Fibroblast of skin of abdomen (primary cell): ENCODE measurements around the gene PNMA5. TPM values are rescaled to one million over a fixed set of nuclear protein-coding genes. Genes with fewer than 3 reads are reported as not detected.
A peak's percentile ranks its signal among the peaks of the same experiment; 100 is the strongest.
"Not testable (repeated sequence)": the region's sequence is repeated elsewhere in the genome, so short reads cannot be mapped to it uniquely, and the experiment has no call there.

Experiments
- DNase-seq: peaks from one replicate; pipeline ENCODE4 v3.0.0-alpha.2; 2013
- polyA plus RNA-seq, 2 experiments: library from polyadenylated mRNA; unstranded; fragments of 120-200 nt; gene quantifications; one replicate each; pipeline ENCODE4 v1.2.1, GENCODE V29; 2013; ENCODE audit not compliant: insufficient read length in 2 of 2

The PNMA5 gene
- polyA plus RNA-seq (2013, experiment 1 of 2; ENCODE audit: insufficient read length) = not detected
- polyA plus RNA-seq (2013, experiment 2 of 2; ENCODE audit: insufficient read length) = not detected

- no peak for DNase-seq
These were observed at the start of gene PNMA5 for GRCh38 chrX:152993933-152994332. Gene PNMA5 (minus strand): TSS chrX:152994116. CDS start chrX:152991598, 2,518 bp downstream.

GRCh38 chrX:153032397-153033118 is 38.6 kb upstream of the PNMA5 start:
- peak; percentile 54 for DNase-seq

GRCh38 chrX:153030801-153031200 is 36.9 kb upstream of the PNMA5 start:
- DNase-seq = no peak

- no peak for DNase-seq
These were observed 36.0 kb upstream of the PNMA5 start for GRCh38 chrX:153029875-153030274.

- no peak for DNase-seq
These were observed 35.2 kb upstream of the PNMA5 start for GRCh38 chrX:153029162-153029561.

GRCh38 chrX:153028487-153028886 is 34.6 kb upstream of the PNMA5 start:
- not testable (repeated sequence) for DNase-seq

GRCh38 chrX:153026501-153026900 is 32.6 kb upstream of the PNMA5 start:
- DNase-seq = not testable (repeated sequence)

GRCh38 chrX:153019166-153019565 is 25.2 kb upstream of the PNMA5 start:
- DNase-seq = no peak

GRCh38 chrX:153017174-153017573 is 23.3 kb upstream of the PNMA5 start:
- not testable (repeated sequence) for DNase-seq

- DNase-seq = no peak
These were observed 10.9 kb upstream of the PNMA5 start for GRCh38 chrX:153004780-153005179.

- DNase-seq = no peak
These were observed 10.1 kb upstream of the PNMA5 start for GRCh38 chrX:153003981-153004380.

- DNase-seq = not testable (repeated sequence)
These were observed 8.3 kb upstream of the PNMA5 start for GRCh38 chrX:153002182-153002581.

GRCh38 chrX:152997337-152997736 is 3.4 kb upstream of the PNMA5 start:
- DNase-seq = no peak

GRCh38 chrX:152992115-152992514 is 1.8 kb downstream of the PNMA5 start:
- no peak for DNase-seq

GRCh38 chrX:152991123-152991522 is 2.8 kb downstream of the PNMA5 start:
- DNase-seq = no peak

- DNase-seq = peak; percentile 10
These were observed 4.6 kb downstream of the PNMA5 start for GRCh38 chrX:152989292-152989658.

GRCh38 chrX:152988536-152989291 is 5.2 kb downstream of the PNMA5 start:
- no peak for DNase-seq

- DNase-seq = no peak
These were observed 6.1 kb downstream of the PNMA5 start for GRCh38 chrX:152987801-152988200.

GRCh38 chrX:152987156-152987555 is 6.8 kb downstream of the PNMA5 start:
- DNase-seq = not testable (repeated sequence)

- not testable (repeated sequence) for DNase-seq
These were observed 8.5 kb downstream of the PNMA5 start for GRCh38 chrX:152985383-152985782.

- no peak for DNase-seq
These were observed 25.7 kb downstream of the PNMA5 start for GRCh38 chrX:152968193-152968592.

- DNase-seq = no peak
These were observed 33.8 kb downstream of the PNMA5 start for GRCh38 chrX:152960115-152960514.

- DNase-seq = no peak
These were observed 34.3 kb downstream of the PNMA5 start for GRCh38 chrX:152959626-152960025.
